Activated B cell treated with CpG ODN at 0.5 μM for 24 hours (primary cell): Measurements from ENCODE around the gene PDE4B. TPM values are rescaled to one million over a fixed set of nuclear protein-coding genes. Genes with fewer than 3 reads are reported as not detected.
"Not testable (repeated sequence)": the region's sequence is repeated elsewhere in the genome, so short reads cannot be mapped to it uniquely, and the experiment has no call there.

Experiments used
- ATAC-seq: fragments of 200-7000 bp; cut with Tn5 transposase; one replicate; pipeline ENCODE4 v1.10.0; 2021; ENCODE audit warnings: low read depth, mild to moderate bottlenecking, moderate library complexity
- CTCF ChIA-PET: fragments of 350-600 bp; sonication (Branson Sonifier 250); formaldehyde crosslinking; loops from one replicate; lab custom pipeline; 2021; ENCODE audit warnings: antibody characterized with exemption; lab: Charles Lee
- POLR2A ChIA-PET: fragments of 350-600 bp; sonication (Branson Sonifier 250); formaldehyde crosslinking; loops from one replicate; lab custom pipeline; 2021; ENCODE audit warnings: antibody characterized with exemption; lab: Charles Lee
- DNase-seq: peaks from one replicate; pipeline ENCODE4 v3.0.0; 2022
- H3K27ac Mint-ChIP-seq: one replicate; pipeline ENCODE4 v1.8.0; 2020; ENCODE audit warnings: mixed read lengths
- H3K27me3 Mint-ChIP-seq: one replicate; pipeline ENCODE4 v1.8.0; 2021; ENCODE audit warnings: mixed read lengths
- H3K36me3 Mint-ChIP-seq: one replicate; pipeline ENCODE4 v1.8.0; 2021; ENCODE audit warnings: low read depth, mixed read lengths
- H3K4me1 Mint-ChIP-seq: one replicate; pipeline ENCODE4 v1.8.0; 2021; ENCODE audit warnings: mixed read lengths
- H3K4me3 Mint-ChIP-seq: one replicate; pipeline ENCODE4 v1.8.0; 2020; ENCODE audit warnings: mild to moderate bottlenecking, mixed read lengths
- H3K9me3 Mint-ChIP-seq: one replicate; pipeline ENCODE4 v1.8.0; 2020; ENCODE audit warnings: mixed read lengths
- intact Hi-C: fragments of 100-400 bp; cut with micrococcal nuclease; formaldehyde crosslinking; loops from one replicate; pipeline ENCODE4 v1.15.1; 2024
- total RNA-seq: library from RNA; stranded (reverse); gene quantifications from 2 replicates; pipeline ENCODE4 v1.2.3, GENCODE V29; 2022
- TF ChIP-seq, protein P1 (sequence below): fragments of 200-600 bp; IDR thresholded peaks from one replicate; pipeline ENCODE4 v1.8.0; 2022; ENCODE audit warnings: antibody characterized with exemption, mild to moderate bottlenecking

The PDE4B gene
- total RNA-seq, 1 donor from 2014 or later = 84.1 TPM

GRCh38 chr1:66119148-66119547, 326.5 kb downstream of the PDE4B start:
- Mint-ChIP-seq H3K27me3 (peaks cover 20% of the 10 kb centered on the region), H3K4me1 (no peaks in the 10 kb centered on the region), H3K4me3 (no peak overlapping the region), H3K27ac (no peak overlapping the region), H3K9me3 (no peaks in the 10 kb centered on the region), H3K36me3 (no peaks in the 10 kb centered on the region)
- ChIA-PET CTCF (no interaction called here), POLR2A (no interaction called here)
- intact Hi-C loops = no loop called here
- TF ChIP-seq, protein P1, sequence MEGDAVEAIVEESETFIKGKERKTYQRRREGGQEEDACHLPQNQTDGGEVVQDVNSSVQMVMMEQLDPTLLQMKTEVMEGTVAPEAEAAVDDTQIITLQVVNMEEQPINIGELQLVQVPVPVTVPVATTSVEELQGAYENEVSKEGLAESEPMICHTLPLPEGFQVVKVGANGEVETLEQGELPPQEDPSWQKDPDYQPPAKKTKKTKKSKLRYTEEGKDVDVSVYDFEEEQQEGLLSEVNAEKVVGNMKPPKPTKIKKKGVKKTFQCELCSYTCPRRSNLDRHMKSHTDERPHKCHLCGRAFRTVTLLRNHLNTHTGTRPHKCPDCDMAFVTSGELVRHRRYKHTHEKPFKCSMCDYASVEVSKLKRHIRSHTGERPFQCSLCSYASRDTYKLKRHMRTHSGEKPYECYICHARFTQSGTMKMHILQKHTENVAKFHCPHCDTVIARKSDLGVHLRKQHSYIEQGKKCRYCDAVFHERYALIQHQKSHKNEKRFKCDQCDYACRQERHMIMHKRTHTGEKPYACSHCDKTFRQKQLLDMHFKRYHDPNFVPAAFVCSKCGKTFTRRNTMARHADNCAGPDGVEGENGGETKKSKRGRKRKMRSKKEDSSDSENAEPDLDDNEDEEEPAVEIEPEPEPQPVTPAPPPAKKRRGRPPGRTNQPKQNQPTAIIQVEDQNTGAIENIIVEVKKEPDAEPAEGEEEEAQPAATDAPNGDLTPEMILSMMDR = no peak
- DNase-seq (no peak), ATAC-seq (no peak)

DNA sequence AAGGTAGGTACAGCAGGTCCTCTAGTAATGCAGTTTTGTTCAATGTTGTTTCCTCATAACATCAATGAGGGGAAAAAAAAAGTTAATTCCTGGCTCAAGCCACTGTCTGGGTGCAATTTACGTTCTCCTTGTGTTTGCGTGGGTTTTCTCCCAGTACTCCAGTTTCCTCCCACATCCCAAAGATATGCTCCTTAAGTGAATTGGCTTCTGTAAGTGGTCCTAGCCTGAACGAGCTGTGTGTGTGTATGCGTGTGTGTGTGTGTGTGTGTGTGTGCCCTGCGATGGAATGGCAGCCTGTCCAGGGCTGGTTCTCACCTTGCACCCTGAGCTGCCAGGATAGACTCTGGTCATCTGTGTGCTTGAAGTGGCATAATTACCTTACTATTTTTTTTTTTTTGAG, 332.0 kb downstream of the PDE4B start:
- H3K27me3 Mint-ChIP-seq = peaks cover 20% of the 10 kb centered on the region
- ATAC-seq (no peak), DNase-seq (no peak)
- intact Hi-C loops = no loop called here
- TF ChIP-seq, protein P1 = no peak
- no peaks in the 10 kb centered on the region for H3K36me3 Mint-ChIP-seq
- POLR2A ChIA-PET = no interaction called here
- H3K4me3 Mint-ChIP-seq = no peak overlapping the region
- CTCF ChIA-PET = no interaction called here
- H3K9me3 Mint-ChIP-seq = peaks cover 4% of the 10 kb centered on the region
- no peak overlapping the region for H3K27ac Mint-ChIP-seq
- H3K4me1 Mint-ChIP-seq = peaks cover 6% of the 10 kb centered on the region

DNA sequence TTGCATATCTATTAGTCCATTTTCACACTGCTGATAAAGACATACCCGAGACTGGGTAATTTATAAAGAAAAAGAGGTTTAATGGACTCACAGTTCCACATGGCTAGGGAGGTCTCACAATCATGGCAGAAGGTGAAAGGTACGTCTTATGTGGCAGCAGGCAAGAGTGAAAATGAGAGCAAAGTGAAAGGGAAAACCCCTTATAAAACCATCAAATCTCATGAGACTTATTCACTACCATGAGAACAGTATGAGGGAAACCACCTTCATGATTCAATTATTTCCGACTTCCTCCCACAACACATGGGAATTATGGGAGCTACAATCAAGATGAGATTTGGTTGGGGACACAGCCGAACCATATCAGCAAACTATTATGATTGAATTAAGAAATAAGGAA, 335.9 kb downstream of the PDE4B start:
- POLR2A ChIA-PET, intact Hi-C loops, H3K27me3 Mint-ChIP-seq, CTCF ChIA-PET, H3K9me3 Mint-ChIP-seq, DNase-seq, H3K4me3 Mint-ChIP-seq, H3K4me1 Mint-ChIP-seq, ATAC-seq, H3K27ac Mint-ChIP-seq, H3K36me3 Mint-ChIP-seq: not testable (repeated sequence)

DNA sequence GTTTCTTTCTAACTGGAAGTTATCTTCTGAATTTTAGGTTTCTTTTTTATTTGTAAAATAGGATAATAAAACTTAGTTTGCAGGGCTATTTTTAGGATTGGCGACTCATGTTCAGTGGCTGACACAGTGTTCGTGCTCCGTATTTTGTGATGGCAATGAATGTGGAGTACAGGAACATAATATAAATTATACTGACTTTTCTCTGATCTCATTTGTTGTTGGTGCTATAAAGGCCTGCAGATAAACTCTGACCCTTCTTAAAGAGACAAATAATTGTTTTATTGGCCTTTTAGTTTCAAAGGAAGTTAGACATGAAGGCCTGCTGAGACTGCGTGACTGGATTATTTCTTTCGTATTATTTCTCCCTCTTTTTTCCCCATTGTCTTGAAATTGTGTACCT, 339.6 kb downstream of the PDE4B start:
- ChIA-PET CTCF (no interaction called here), POLR2A (no interaction called here)
- intact Hi-C loops = no loop called here
- Mint-ChIP-seq H3K36me3 (no peaks in the 10 kb centered on the region), H3K4me1 (peaks cover 9% of the 10 kb centered on the region), H3K27ac (no peak overlapping the region), H3K9me3 (peaks cover 4% of the 10 kb centered on the region), H3K4me3 (no peak overlapping the region), H3K27me3 (peaks cover 10% of the 10 kb centered on the region)
- TF ChIP-seq, protein P1 = no peak
- DNase-seq (no peak), ATAC-seq (no peak)

DNA sequence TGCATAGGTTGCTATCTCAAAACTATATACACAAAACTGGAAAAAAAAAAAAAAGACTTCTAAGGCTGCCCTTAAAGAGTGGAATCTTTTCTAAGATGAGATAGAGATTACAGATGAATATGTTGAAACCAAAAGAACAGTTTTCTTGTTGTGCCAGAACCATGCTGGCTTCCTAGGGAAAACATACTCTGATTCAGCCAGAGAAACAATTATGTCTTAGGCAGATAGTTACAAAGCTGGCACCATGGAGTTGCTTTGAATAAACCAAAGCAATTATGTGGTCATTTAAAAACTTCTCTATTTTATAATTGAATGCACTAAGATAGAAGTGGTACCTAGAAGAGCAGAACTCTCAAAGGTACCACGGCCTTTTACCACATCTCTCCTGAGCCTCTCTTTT, 341.3 kb downstream of the PDE4B start:
- no peak overlapping the region for H3K27ac Mint-ChIP-seq
- peaks cover 10% of the 10 kb centered on the region for H3K27me3 Mint-ChIP-seq
- ATAC-seq (no peak), DNase-seq (no peak)
- peaks cover 3% of the 10 kb centered on the region for H3K4me1 Mint-ChIP-seq
- ChIA-PET CTCF (no interaction called here), POLR2A (no interaction called here)
- no peaks in the 10 kb centered on the region for H3K9me3 Mint-ChIP-seq
- no peaks in the 10 kb centered on the region for H3K36me3 Mint-ChIP-seq
- no peak overlapping the region for H3K4me3 Mint-ChIP-seq
- TF ChIP-seq, protein P1 = no peak
- intact Hi-C loops = no loop called here

- DNase-seq = no peak
- CTCF ChIA-PET = no interaction called here
- ATAC-seq = no peak
- H3K27me3 Mint-ChIP-seq = peaks cover 10% of the 10 kb centered on the region
- no peak overlapping the region for H3K4me3 Mint-ChIP-seq
- POLR2A ChIA-PET = no interaction called here
- no peaks in the 10 kb centered on the region for H3K9me3 Mint-ChIP-seq
- H3K36me3 Mint-ChIP-seq = no peaks in the 10 kb centered on the region
- TF ChIP-seq, protein P1 = no peak
- intact Hi-C loops = no loop called here
- H3K4me1 Mint-ChIP-seq = peaks cover 3% of the 10 kb centered on the region
- no peak overlapping the region for H3K27ac Mint-ChIP-seq
These were observed 342.5 kb downstream of the PDE4B start for GRCh38 chr1:66135161-66135560.

DNA sequence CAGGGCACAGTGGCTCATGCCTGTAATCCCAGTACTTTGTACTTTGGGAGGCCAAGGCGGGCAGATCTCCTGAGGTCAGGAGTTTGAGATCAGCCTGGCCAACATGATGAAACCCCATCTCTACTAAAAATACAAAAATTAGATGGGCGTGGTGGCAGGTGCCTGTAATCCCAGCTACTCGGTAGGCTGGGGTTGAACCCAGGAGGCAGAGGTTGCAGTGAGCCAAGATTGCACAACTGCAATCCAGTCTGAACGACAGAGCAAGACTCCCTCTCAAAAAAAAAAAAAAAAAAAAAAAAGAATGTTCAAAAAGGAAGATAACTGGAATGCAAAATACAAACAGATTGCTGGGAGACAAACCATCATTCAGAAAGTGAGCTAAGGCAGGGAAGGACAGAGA, 343.7 kb downstream of the PDE4B start:
- H3K4me1 Mint-ChIP-seq, ATAC-seq, H3K27me3 Mint-ChIP-seq, CTCF ChIA-PET, DNase-seq, H3K36me3 Mint-ChIP-seq, POLR2A ChIA-PET, intact Hi-C loops, H3K4me3 Mint-ChIP-seq, H3K27ac Mint-ChIP-seq, H3K9me3 Mint-ChIP-seq: not testable (repeated sequence)
